Choroid plexus epithelial cell (primary cell): ENCODE measurements around the gene FYCO1.
A peak's percentile ranks its signal among the peaks of the same experiment; 100 is the strongest.
"Not testable (repeated sequence)": the region's sequence is repeated elsewhere in the genome, so short reads cannot be mapped to it uniquely, and the experiment has no call there.

Experiments
- DNase-seq: peaks from one replicate; pipeline ENCODE4 v3.0.0-alpha.2; 2010; ENCODE audit warnings: low read depth
- H3K4me3 ChIP-seq: 2 replicates; pipeline ENCODE4 v1.5.1; 2011; ENCODE audit warnings: low read depth, mild to moderate bottlenecking, control low read depth, low read length, moderate library complexity
- TF ChIP-seq, protein P1 (sequence below): conservative IDR thresholded peaks from 2 replicates; pipeline ENCODE4 v1.5.1; 2011; ENCODE audit warnings: low read depth, mild to moderate bottlenecking, control low read depth, inconsistent platforms, low read length, moderate library complexity

The FYCO1 gene

DNA sequence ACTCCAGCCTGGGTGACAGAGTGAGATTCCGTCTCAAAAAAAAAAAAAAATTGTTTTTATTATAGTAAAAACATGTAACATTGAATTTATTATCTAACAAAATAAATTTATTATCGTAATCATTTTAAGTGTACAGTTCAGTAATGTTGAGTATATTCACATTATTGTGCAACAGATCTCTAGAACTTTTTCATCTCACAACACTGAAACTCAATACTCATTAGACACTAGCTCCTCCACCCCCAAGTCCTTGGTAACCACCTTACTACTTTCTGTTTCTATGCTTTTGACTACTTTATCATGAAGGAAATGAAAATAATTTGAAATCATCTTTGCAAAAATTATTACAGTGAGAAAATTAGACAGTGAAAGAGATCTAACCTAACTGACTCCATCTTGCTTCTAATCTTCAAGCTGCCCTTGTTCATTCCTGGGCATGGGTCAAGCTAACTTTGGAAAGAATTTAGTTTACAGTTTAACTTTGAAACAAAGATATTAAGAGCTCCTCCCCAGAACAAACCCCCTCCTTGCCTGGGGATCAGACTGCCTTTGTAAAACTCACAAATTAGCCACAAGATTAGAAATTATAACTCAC, 15.0 kb upstream of the FYCO1 start:
- H3K4me3 ChIP-seq = no peak overlapping the region
- no peak for DNase-seq
- TF ChIP-seq, protein P1, sequence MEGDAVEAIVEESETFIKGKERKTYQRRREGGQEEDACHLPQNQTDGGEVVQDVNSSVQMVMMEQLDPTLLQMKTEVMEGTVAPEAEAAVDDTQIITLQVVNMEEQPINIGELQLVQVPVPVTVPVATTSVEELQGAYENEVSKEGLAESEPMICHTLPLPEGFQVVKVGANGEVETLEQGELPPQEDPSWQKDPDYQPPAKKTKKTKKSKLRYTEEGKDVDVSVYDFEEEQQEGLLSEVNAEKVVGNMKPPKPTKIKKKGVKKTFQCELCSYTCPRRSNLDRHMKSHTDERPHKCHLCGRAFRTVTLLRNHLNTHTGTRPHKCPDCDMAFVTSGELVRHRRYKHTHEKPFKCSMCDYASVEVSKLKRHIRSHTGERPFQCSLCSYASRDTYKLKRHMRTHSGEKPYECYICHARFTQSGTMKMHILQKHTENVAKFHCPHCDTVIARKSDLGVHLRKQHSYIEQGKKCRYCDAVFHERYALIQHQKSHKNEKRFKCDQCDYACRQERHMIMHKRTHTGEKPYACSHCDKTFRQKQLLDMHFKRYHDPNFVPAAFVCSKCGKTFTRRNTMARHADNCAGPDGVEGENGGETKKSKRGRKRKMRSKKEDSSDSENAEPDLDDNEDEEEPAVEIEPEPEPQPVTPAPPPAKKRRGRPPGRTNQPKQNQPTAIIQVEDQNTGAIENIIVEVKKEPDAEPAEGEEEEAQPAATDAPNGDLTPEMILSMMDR = no peak

GRCh38 chr3:46008058-46008457, 12.4 kb upstream of the FYCO1 start:
- no peak overlapping the region for H3K4me3 ChIP-seq
- TF ChIP-seq, protein P1 = no peak
- no peak for DNase-seq

DNA sequence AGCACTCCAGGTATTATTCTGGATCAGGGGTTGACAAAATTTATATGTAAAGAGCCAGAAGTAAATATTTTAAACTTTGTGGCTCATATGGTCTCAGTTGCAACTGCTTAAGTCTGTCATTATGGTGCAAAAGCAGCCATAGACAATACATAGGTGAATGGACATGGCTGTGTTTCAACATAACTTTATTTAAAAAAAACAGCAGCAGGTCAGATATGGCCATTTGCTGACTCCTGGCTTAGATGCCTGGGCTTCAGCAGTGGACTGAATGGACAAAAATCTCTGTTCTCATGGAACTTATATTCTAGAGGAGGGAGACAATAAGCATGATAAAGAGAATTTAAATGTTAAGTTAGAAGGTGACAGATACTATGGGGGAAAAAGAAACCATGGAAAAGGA, 11.7 kb upstream of the FYCO1 start:
- TF ChIP-seq, protein P1 = no peak
- no peak for DNase-seq
- no peak overlapping the region for H3K4me3 ChIP-seq

DNA sequence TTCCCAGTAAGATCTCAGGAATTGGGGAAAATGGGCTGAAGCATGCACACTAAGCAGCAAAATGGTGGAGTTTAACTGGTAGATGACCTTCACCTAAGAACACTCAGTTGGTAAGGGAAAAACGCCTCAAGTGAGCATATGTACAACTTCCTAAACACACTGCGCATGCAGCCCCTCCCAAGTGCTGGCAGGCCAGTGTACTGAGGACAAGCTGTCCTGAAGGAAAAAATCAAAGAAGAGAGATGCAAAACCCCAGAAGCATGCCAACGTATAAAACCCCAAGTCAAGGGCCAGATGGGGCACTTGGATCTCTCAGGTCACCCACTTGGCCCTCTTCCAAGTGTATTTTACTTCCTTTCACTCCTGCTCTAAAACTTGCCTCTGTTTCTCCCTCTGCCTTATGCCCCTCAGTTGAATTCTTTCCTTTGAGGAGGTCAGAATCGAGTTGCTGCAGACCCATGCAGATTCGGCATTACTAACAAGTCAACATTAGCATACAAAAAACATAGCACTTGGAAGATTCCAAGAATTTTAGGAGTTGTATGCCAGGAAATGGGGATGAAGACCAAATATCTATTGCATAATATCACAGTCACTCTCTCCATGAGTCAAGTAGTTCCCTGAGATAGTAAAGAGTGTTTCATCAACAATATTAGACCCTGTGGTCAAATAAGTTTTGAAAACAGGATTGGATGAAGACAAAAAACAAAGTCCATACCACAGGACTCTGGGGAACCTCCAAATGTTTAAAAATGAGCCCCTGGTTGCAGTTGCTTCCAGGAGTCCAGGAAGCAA, 10.8 kb upstream of the FYCO1 start:
- TF ChIP-seq, protein P1 = no peak
- peak; percentile 76 for DNase-seq
- no peak overlapping the region for H3K4me3 ChIP-seq

DNA sequence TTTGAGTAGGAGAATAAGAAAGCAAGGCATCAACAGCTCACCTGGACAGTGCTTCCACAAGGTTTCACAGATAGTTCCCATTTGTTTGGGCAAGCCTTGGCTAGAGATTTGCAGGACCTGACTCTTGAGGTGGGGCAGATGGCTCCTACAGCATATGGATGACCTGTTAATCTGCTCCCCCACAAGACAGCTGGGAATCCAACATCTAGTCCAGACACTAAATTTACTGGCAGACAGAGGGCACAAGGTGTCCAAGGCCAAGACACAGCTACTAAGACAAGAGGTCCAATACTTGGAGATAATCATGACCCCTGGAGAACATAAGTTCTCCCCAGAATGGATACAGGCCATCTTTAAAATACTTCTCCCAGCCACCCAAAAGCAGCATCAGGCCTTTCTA, 8.1 kb upstream of the FYCO1 start:
- DNase-seq, H3K4me3 ChIP-seq: not testable (repeated sequence)

DNA sequence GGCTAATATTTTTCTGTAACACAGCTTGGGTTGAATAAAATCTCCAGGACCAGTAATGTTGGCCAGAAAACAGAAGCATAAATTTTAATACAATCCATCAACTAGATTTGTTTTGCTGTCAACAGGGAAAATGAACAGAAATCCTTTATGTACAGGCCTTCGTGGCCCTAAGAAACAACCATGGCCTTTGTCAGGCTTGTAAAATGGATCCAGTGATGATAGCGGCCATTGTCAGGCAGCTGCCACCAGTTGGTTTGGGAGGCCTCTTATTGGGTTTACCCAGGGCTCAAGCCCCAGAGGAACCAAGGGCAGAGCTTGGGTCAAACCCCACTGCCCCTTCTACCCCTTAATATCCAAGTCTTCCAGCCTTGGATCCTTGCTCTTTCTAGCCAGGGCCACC, 5.6 kb upstream of the FYCO1 start:
- no peak for DNase-seq
- TF ChIP-seq, protein P1 = no peak
- no peak overlapping the region for H3K4me3 ChIP-seq

- DNase-seq = no peak
- H3K4me3 ChIP-seq = no peak overlapping the region
- TF ChIP-seq, protein P1 = no peak
These were observed 2.3 kb upstream of the FYCO1 start for GRCh38 chr3:45997942-45998341.

DNA sequence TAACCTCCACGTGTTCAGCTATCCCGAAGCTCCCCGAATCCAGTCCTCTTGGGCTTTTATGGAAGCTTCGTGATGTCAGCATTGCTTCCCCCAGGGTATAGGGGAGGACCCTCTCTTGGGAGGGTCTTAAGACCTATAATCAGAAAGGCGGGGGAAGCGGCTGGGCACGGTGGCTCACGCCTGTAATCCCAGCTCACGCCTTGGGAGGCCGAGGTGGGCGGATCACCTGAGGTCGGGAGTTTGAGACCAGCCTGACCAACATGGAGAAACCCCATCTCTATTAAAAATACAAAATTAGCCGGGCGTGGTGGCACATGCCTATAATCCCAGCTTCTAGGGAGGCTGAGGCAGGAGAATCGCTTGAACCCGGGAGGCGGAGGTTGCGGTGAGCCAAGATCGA, 1.9 kb upstream of the FYCO1 start:
- H3K4me3 ChIP-seq, DNase-seq: not testable (repeated sequence)
